GM19468 (cell line): ENCODE measurements around the gene RAB27A.
A peak's percentile ranks its signal among the peaks of the same experiment; 100 is the strongest.

Experiments
- ATAC-seq: cut with Tn5 transposase; IDR thresholded peaks from one replicate; pipeline ENCODE4 v1.9.1; 2021; ENCODE audit warnings: mild to moderate bottlenecking, moderate library complexity, moderate number of reproducible peaks; ENCODE audit not compliant: unreplicated experiment; ENCODE audit errors: extremely low read depth

Gene RAB27A

GRCh38 chr15:55234104-55234799 lies 55.4 kb downstream of the RAB27A start:
- ATAC-seq: no peak

GRCh38 chr15:55231455-55231854 lies 58.2 kb downstream of the RAB27A start:
- no peak for ATAC-seq

GRCh38 chr15:55230953-55231352 lies 58.7 kb downstream of the RAB27A start:
- no peak for ATAC-seq

- ATAC-seq: no peak
Measured at GRCh38 chr15:55230051-55230670, 59.5 kb downstream of the RAB27A start.

- no peak for ATAC-seq
Measured at GRCh38 chr15:55226127-55226526, 63.5 kb downstream of the RAB27A start.

- ATAC-seq: no peak
Measured at GRCh38 chr15:55224892-55225291, 64.7 kb downstream of the RAB27A start.

- peak; percentile 39 for ATAC-seq
Measured at GRCh38 chr15:55222588-55222987, 67.0 kb downstream of the RAB27A start.

GRCh38 chr15:55221090-55222011 lies 68.3 kb downstream of the RAB27A start:
- ATAC-seq: peak; percentile 22

- no peak for ATAC-seq
Measured at GRCh38 chr15:55220606-55221005, 69.0 kb downstream of the RAB27A start.

- ATAC-seq: no peak
Measured at GRCh38 chr15:55218056-55218455, 71.6 kb downstream of the RAB27A start.

- no peak for ATAC-seq
Measured at GRCh38 chr15:55204464-55204863, 85.1 kb downstream of the RAB27A start.

GRCh38 chr15:55202206-55202605 lies 87.4 kb downstream of the RAB27A start:
- ATAC-seq: no peak

- ATAC-seq: no peak
Measured at GRCh38 chr15:55198706-55199105, 90.9 kb downstream of the RAB27A start.

GRCh38 chr15:55197719-55198118 lies 91.9 kb downstream of the RAB27A start:
- ATAC-seq: no peak

- ATAC-seq: no peak
Measured at GRCh38 chr15:55197362-55197705, 92.3 kb downstream of the RAB27A start.

- ATAC-seq: peak; percentile 95
Measured at GRCh38 chr15:55196458-55197361, 92.9 kb downstream of the RAB27A start, which contains the start of gene RSL24D1. TSS of gene RSL24D1 (minus strand) at chr15:55196941. CDS start at chr15:55196890, 51 bp downstream.

- no peak for ATAC-seq
Measured at GRCh38 chr15:55195996-55196395, 93.6 kb downstream of the RAB27A start.

GRCh38 chr15:55194256-55194655 lies 95.4 kb downstream of the RAB27A start:
- ATAC-seq: no peak

- ATAC-seq: no peak
Measured at GRCh38 chr15:55186331-55186730, 103.3 kb downstream of the RAB27A start.

- no peak for ATAC-seq
Measured at GRCh38 chr15:55183679-55184078, 105.9 kb downstream of the RAB27A start.
